ENCODE measurements around the gene PAK6. TPM values are rescaled to one million over a fixed set of nuclear protein-coding genes. Genes with fewer than 3 reads are reported as not detected.

Gene PAK6
- total RNA-seq, 1 donor from 2014 or later: not detected

- H3K36me3 Mint-ChIP-seq (ENCODE audit: unreplicated experiment): no peaks in the 10 kb centered on the region
- H3K4me1 Mint-ChIP-seq (ENCODE audit: low read depth, unreplicated experiment): peaks cover 7% of the 10 kb centered on the region
- TF ChIP-seq, protein P1, sequence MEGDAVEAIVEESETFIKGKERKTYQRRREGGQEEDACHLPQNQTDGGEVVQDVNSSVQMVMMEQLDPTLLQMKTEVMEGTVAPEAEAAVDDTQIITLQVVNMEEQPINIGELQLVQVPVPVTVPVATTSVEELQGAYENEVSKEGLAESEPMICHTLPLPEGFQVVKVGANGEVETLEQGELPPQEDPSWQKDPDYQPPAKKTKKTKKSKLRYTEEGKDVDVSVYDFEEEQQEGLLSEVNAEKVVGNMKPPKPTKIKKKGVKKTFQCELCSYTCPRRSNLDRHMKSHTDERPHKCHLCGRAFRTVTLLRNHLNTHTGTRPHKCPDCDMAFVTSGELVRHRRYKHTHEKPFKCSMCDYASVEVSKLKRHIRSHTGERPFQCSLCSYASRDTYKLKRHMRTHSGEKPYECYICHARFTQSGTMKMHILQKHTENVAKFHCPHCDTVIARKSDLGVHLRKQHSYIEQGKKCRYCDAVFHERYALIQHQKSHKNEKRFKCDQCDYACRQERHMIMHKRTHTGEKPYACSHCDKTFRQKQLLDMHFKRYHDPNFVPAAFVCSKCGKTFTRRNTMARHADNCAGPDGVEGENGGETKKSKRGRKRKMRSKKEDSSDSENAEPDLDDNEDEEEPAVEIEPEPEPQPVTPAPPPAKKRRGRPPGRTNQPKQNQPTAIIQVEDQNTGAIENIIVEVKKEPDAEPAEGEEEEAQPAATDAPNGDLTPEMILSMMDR (IDR thresholded peaks at IDR 0.05; ENCODE audit: partially characterized antibody, unreplicated experiment): no peak
- H3K27ac Mint-ChIP-seq (ENCODE audit: unreplicated experiment): no peak overlapping the region
- H3K27me3 Mint-ChIP-seq (ENCODE audit: unreplicated experiment): peaks cover 3% of the 10 kb centered on the region
- H3K4me3 Mint-ChIP-seq (ENCODE audit: unreplicated experiment): no peak overlapping the region
- DNase-seq: no peak
- H3K9me3 Mint-ChIP-seq (ENCODE audit: unreplicated experiment): peaks cover 3% of the 10 kb centered on the region
Observed at GRCh38 chr15:40264321-40265153, 25.7 kb downstream of the PAK6 start.

- Mint-ChIP-seq H3K4me1 (ENCODE audit: low read depth, unreplicated experiment) (peaks cover 7% of the 10 kb centered on the region), H3K27ac (ENCODE audit: unreplicated experiment) (no peak overlapping the region), H3K27me3 (ENCODE audit: unreplicated experiment) (peaks cover 3% of the 10 kb centered on the region), H3K9me3 (ENCODE audit: unreplicated experiment) (peaks cover 3% of the 10 kb centered on the region), H3K36me3 (ENCODE audit: unreplicated experiment) (no peaks in the 10 kb centered on the region), H3K4me3 (ENCODE audit: unreplicated experiment) (no peak overlapping the region)
- TF ChIP-seq, protein P1 (IDR thresholded peaks at IDR 0.05; ENCODE audit: partially characterized antibody, unreplicated experiment): no peak
- no peak for DNase-seq
Observed at GRCh38 chr15:40265355-40265754, 26.5 kb downstream of the PAK6 start.

DNA sequence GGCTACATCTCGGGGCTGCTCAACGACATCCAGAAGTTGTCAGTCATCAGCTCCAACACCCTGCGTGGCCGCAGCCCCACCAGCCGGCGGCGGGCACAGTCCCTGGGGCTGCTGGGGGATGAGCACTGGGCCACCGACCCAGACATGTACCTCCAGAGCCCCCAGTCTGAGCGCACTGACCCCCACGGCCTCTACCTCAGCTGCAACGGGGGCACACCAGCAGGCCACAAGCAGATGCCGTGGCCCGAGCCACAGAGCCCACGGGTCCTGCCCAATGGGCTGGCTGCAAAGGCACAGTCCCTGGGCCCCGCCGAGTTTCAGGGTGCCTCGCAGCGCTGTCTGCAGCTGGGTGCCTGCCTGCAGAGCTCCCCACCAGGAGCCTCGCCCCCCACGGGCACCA lies 27.0 kb downstream of the PAK6 start:
- Mint-ChIP-seq H3K27ac (ENCODE audit: unreplicated experiment) (no peak overlapping the region), H3K36me3 (ENCODE audit: unreplicated experiment) (no peaks in the 10 kb centered on the region), H3K27me3 (ENCODE audit: unreplicated experiment) (peaks cover 3% of the 10 kb centered on the region), H3K9me3 (ENCODE audit: unreplicated experiment) (peaks cover 3% of the 10 kb centered on the region), H3K4me1 (ENCODE audit: low read depth, unreplicated experiment) (peaks cover 7% of the 10 kb centered on the region), H3K4me3 (ENCODE audit: unreplicated experiment) (no peak overlapping the region)
- DNase-seq: no peak
- TF ChIP-seq, protein P1 (IDR thresholded peaks at IDR 0.05; ENCODE audit: partially characterized antibody, unreplicated experiment): no peak

DNA sequence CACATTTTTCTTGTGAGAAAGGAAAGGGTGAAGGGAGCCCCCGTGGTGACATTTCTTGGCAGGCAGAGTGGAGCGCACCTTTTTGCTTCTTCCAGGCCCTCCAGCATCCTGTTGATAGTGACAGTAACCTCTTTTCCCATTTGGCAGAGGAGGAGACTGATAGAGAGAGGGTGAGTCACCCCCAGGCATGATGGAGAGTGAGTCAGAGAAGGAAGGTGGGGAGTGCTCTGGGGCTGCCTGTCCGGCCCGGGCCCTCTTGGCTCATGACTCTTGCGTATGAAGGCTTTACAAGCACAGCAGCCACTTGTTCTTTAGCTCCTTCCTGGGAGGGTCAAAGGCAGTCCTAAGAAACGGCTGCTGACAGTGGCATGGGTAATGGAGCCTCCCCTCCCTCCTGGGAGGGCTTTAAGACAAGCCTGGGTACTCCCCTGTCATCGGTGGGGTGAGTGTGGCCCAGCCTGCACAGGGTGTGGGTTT lies 28.0 kb downstream of the PAK6 start:
- Mint-ChIP-seq H3K4me3 (ENCODE audit: unreplicated experiment) (no peak overlapping the region), H3K9me3 (ENCODE audit: unreplicated experiment) (peaks cover 3% of the 10 kb centered on the region), H3K27me3 (ENCODE audit: unreplicated experiment) (peaks cover 3% of the 10 kb centered on the region), H3K36me3 (ENCODE audit: unreplicated experiment) (no peaks in the 10 kb centered on the region), H3K4me1 (ENCODE audit: low read depth, unreplicated experiment) (peaks cover 7% of the 10 kb centered on the region), H3K27ac (ENCODE audit: unreplicated experiment) (no peak overlapping the region)
- no peak for DNase-seq
- TF ChIP-seq, protein P1 (IDR thresholded peaks at IDR 0.05; ENCODE audit: partially characterized antibody, unreplicated experiment): no peak

DNA sequence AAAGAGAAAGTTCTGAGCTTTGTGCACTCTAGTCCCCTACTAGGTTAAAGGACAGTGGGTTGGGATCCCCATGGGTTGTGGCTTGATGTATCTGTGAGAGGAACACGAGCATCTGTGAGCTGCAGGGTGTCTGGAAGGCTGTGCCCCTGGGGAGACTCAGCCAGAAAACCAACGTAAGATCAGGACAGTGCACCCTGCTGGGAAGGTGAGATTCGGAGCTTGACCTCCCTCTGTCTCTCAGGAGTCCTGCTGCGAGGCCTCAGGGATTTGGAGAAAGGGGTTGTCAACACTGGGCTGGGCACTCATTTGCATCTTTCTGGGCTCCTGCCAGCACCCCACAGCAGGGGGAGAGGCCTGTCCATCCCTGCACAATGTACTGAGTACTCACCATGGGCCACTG lies 28.8 kb downstream of the PAK6 start:
- DNase-seq: no peak
- Mint-ChIP-seq H3K36me3 (ENCODE audit: unreplicated experiment) (no peaks in the 10 kb centered on the region), H3K27me3 (ENCODE audit: unreplicated experiment) (peaks cover 2% of the 10 kb centered on the region), H3K27ac (ENCODE audit: unreplicated experiment) (no peak overlapping the region), H3K4me3 (ENCODE audit: unreplicated experiment) (no peak overlapping the region), H3K4me1 (ENCODE audit: low read depth, unreplicated experiment) (peaks cover 7% of the 10 kb centered on the region), H3K9me3 (ENCODE audit: unreplicated experiment) (peaks cover 3% of the 10 kb centered on the region)
- TF ChIP-seq, protein P1 (IDR thresholded peaks at IDR 0.05; ENCODE audit: partially characterized antibody, unreplicated experiment): no peak

Data from glutamatergic neuron (in vitro differentiated cells).